Epithelial cell of proximal tubule (primary cell): ENCODE measurements around the gene AKAP13. TPM values are rescaled to one million over a fixed set of nuclear protein-coding genes. Genes with fewer than 3 reads are reported as not detected.

Source experiments
- DNase-seq: peaks from one replicate; pipeline ENCODE4 v3.0.0-alpha.2; 2011; ENCODE audit warnings: low read depth
- H3K4me3 ChIP-seq: 2 replicates; pipeline ENCODE4 v1.5.1; 2011; ENCODE audit warnings: low read depth, mild to moderate bottlenecking, low read length
- CTCF ChIP-seq: conservative IDR thresholded peaks from 2 replicates; pipeline ENCODE4 v1.5.1; 2012; ENCODE audit warnings: low read depth, mild to moderate bottlenecking, low read length
- total RNA-seq: library from RNA; depleted of rRNA; stranded (reverse); fragments of >200 nt; gene quantifications from 2 replicates; pipeline ENCODE4 v1.2.3, GENCODE V29; 2015

AKAP13 gene
- total RNA-seq, 1 donor from 2014 or later: 40.9 TPM

- TF ChIP-seq CTCF: no peak
- H3K4me3 ChIP-seq: no peak overlapping the region
These were observed 21.9 kb downstream of the AKAP13 start for GRCh38 chr15:85402195-85402881.

GRCh38 chr15:85403745-85404144, 23.3 kb downstream of the AKAP13 start:
- no peak overlapping the region for H3K4me3 ChIP-seq
- TF ChIP-seq CTCF: no peak
- DNase-seq: no peak

More at GRCh38 chr15:85402195-85402881, 21.9 kb downstream of the AKAP13 start:
- DNase-seq: no peak

- no peak overlapping the region for H3K4me3 ChIP-seq
- TF ChIP-seq CTCF: no peak
- no peak for DNase-seq
These were observed 23.9 kb downstream of the AKAP13 start for GRCh38 chr15:85404176-85404917.

GRCh38 chr15:85404918-85405866, 24.8 kb downstream of the AKAP13 start:
- no peak for TF ChIP-seq CTCF
- DNase-seq: no peak
- H3K4me3 ChIP-seq: no peak overlapping the region

GRCh38 chr15:85406916-85407315, 26.5 kb downstream of the AKAP13 start:
- DNase-seq: no peak
- no peak overlapping the region for H3K4me3 ChIP-seq
- no peak for TF ChIP-seq CTCF

- DNase-seq: peak; percentile 84
- no peak for TF ChIP-seq CTCF
- H3K4me3 ChIP-seq: peak overlapping the region; percentile 0
These were observed 27.2 kb downstream of the AKAP13 start for GRCh38 chr15:85407421-85408269.
